ENCODE results near the gene ZNF433. TPM values are rescaled to one million over a fixed set of nuclear protein-coding genes. Genes with fewer than 3 reads are reported as not detected.

Gene ZNF433
- total RNA-seq, 4 donors from 2014 or later: 3.6 to 8.2 (median 5.0) TPM

GRCh38 chr19:12047868-12048267 lies 12.4 kb upstream of the ZNF433 start:
- intact Hi-C loops (cut with DNase I; ENCODE audit: low total_unique reads) (no loop called here), in situ Hi-C loops (cut with MboI; ENCODE audit: low sequenced_read_pairs in 4 of 4) (no loop called here)
- peaks cover 0 to 6% of the 10 kb centered on the region in 2 donors for H3K36me3 ChIP-seq
- TF ChIP-seq POLR2A (IDR thresholded peaks at IDR 0.05): no peak
- TF ChIP-seq, protein P1, sequence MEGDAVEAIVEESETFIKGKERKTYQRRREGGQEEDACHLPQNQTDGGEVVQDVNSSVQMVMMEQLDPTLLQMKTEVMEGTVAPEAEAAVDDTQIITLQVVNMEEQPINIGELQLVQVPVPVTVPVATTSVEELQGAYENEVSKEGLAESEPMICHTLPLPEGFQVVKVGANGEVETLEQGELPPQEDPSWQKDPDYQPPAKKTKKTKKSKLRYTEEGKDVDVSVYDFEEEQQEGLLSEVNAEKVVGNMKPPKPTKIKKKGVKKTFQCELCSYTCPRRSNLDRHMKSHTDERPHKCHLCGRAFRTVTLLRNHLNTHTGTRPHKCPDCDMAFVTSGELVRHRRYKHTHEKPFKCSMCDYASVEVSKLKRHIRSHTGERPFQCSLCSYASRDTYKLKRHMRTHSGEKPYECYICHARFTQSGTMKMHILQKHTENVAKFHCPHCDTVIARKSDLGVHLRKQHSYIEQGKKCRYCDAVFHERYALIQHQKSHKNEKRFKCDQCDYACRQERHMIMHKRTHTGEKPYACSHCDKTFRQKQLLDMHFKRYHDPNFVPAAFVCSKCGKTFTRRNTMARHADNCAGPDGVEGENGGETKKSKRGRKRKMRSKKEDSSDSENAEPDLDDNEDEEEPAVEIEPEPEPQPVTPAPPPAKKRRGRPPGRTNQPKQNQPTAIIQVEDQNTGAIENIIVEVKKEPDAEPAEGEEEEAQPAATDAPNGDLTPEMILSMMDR (IDR thresholded peaks at IDR 0.05 in 4 of 5, conservative IDR thresholded peaks at IDR 0.05 in 1 of 5): no peak
- H3K9me3 ChIP-seq: peaks cover 10 to 18% (median 12%) of the 10 kb centered on the region in 3 donors
- no peak for ATAC-seq
- no peak overlapping the region for H3K27ac ChIP-seq
- peaks cover 0 to 14% (median 10%) of the 10 kb centered on the region in 3 donors for H3K27me3 ChIP-seq
- H3K4me3 ChIP-seq: no peak overlapping the region
- no peaks in the 10 kb centered on the region for H3K4me1 ChIP-seq
- no peak for DNase-seq

GRCh38 chr19:12043752-12044422 lies 8.4 kb upstream of the ZNF433 start:
- TF ChIP-seq POLR2A (IDR thresholded peaks at IDR 0.05): no peak
- TF ChIP-seq, protein P1 (IDR thresholded peaks at IDR 0.05 in 4 of 5, conservative IDR thresholded peaks at IDR 0.05 in 1 of 5): no peak
- H3K4me1 ChIP-seq: no peaks in the 10 kb centered on the region
- peaks cover 0 to 6% of the 10 kb centered on the region in 2 donors for H3K36me3 ChIP-seq
- ATAC-seq (no peak), DNase-seq (no peak)
- no peak overlapping the region for H3K4me3 ChIP-seq
- in situ Hi-C loops (cut with MboI; ENCODE audit: low sequenced_read_pairs in 4 of 4): no loop called here
- peaks cover 10 to 18% (median 12%) of the 10 kb centered on the region in 3 donors for H3K9me3 ChIP-seq
- intact Hi-C loops (cut with DNase I; ENCODE audit: low total_unique reads): no loop called here
- no peak overlapping the region for H3K27ac ChIP-seq
- no peaks in the 10 kb centered on the region for H3K27me3 ChIP-seq

DNA sequence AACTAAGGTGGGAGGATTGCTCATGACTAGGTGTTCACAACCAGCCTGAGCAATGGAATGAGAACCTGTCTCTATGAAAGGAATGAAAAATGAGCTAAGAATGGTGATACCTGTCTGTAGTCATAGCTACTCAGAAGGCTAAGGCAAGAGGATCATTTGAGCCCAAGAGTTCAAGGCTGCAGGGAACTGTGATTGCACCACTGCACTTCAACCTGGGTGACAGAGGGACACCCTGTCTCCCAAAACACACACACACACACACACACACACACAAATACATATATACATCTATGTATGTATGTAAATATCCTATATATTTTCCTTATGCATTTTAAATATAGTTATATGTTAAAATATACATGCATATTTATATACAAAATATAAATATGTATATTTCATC lies 7.4 kb upstream of the ZNF433 start:
- peaks cover 0 to 6% of the 10 kb centered on the region in 2 donors for H3K36me3 ChIP-seq
- H3K9me3 ChIP-seq: peaks cover 10 to 18% (median 12%) of the 10 kb centered on the region in 3 donors
- intact Hi-C loops (cut with DNase I; ENCODE audit: low total_unique reads) (no loop called here), in situ Hi-C loops (cut with MboI; ENCODE audit: low sequenced_read_pairs in 4 of 4) (no loop called here)
- ATAC-seq: no peak
- H3K4me1 ChIP-seq: no peaks in the 10 kb centered on the region
- H3K27ac ChIP-seq: no peak overlapping the region
- no peak overlapping the region for H3K4me3 ChIP-seq
- TF ChIP-seq, protein P1 (IDR thresholded peaks at IDR 0.05 in 4 of 5, conservative IDR thresholded peaks at IDR 0.05 in 1 of 5): no peak
- TF ChIP-seq POLR2A (IDR thresholded peaks at IDR 0.05): no peak
- no peaks in the 10 kb centered on the region for H3K27me3 ChIP-seq
- DNase-seq: no peak

- H3K4me1 ChIP-seq: peaks cover 8 to 10% of the 10 kb centered on the region in 2 donors
- no peak for TF ChIP-seq POLR2A (IDR thresholded peaks at IDR 0.05)
- TF ChIP-seq, protein P1 (IDR thresholded peaks at IDR 0.05 in 4 of 5, conservative IDR thresholded peaks at IDR 0.05 in 1 of 5): no peak
- intact Hi-C loops (cut with DNase I; ENCODE audit: low total_unique reads): loop anchor here (1.0 to 10.0 kb wide), 3 partner anchors 106 to 330 kb away; partner anchors contain the start of genes ZNF20 and ZNF442
These were observed 859 bp downstream of the ZNF433 start for GRCh38 chr19:12034620-12035019.

More at GRCh38 chr19:12034620-12035019, 859 bp downstream of the ZNF433 start:
- H3K9me3 ChIP-seq: no peaks in the 10 kb centered on the region
- no peak for ATAC-seq
- in situ Hi-C loops (cut with MboI; ENCODE audit: low sequenced_read_pairs in 4 of 4): no loop called here
- H3K36me3 ChIP-seq: peaks cover 0 to 2% of the 10 kb centered on the region in 2 donors
- no peaks in the 10 kb centered on the region for H3K27me3 ChIP-seq
- H3K27ac ChIP-seq: peak overlapping the region; percentile 87 to 92 (median 90)
- DNase-seq: no peak
- peak overlapping the region; percentile 86 to 95 (median 90) for H3K4me3 ChIP-seq

Data from gastrocnemius medialis (tissue), 4 donors.